ENCODE results near the gene VOPP1. TPM values are rescaled to one million over a fixed set of nuclear protein-coding genes. Genes with fewer than 3 reads are reported as not detected.

Gene VOPP1
- total and polyA plus RNA-seq, 9 of the 15 experiments (the other 6 are each of a cell fraction or from before 2014, with no cell fraction given) = 8.2 to 45.8 (median 31.2) TPM

DNA sequence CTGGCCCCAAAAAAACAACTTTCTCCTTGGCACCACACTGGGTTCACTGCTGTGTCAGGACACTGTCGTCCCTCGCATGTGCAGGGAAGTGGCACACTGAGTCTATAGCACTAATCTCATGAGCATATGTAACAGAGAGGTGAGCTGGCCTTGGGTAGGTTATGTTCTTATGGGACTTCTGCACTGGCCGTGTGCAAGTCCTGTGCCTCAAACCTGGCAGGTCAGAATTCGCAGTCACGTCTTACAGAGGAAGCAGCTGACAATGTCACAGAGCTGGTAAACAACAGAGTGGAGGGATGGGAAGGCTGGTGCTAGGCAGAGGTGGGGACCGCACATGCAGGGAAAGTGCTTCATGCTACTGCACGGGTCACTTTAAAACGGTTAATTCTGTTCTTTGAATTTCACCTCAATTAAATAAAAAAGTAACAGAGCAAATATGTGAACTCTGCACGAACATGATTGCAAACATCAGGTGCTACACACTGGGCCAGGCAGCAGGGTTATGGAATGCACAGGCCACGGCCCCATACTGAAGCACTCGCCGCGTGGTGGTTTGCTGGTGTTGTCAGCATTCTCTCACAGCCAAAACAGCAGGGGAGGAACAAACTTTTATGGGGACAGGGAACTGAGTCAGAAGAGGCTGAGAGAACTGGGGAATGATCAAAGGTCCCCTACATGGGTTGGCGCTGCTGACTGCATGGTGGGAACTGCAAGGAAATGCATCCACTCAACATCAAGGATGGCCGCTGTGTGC, 54.2 kb downstream of the VOPP1 start:
- Histone ChIP-seq H3K36me3 (ENCODE audit: control insufficient read depth, insufficient read depth, low read length) (peaks cover 29% of the 10 kb centered on the region; the same call in 2 of the 3 replicates), H3K79me2 (ENCODE audit: control insufficient read depth, insufficient read depth, low read length) (no peaks in the 10 kb centered on the region), H3K4me3 (no peak overlapping the region), H2AFZ (ENCODE audit: low read depth, low read length) (no peak overlapping the region), H4K20me1 (replicated peaks; ENCODE audit: control insufficient read depth, insufficient read depth, low read length) (no peaks in the 10 kb centered on the region), H3K4me1 (replicated peaks in 1 of 2; ENCODE audit: control insufficient read depth in 2 of 2, insufficient read depth in 2 of 2, low read length in 2 of 2) (0 out of 5 replicates have a peak, but pooled peaks cover 0 to 5% of the 10 kb centered on the region in 2 experiments), H3K9me1 (ENCODE audit: control insufficient read depth, insufficient read depth, low read length) (peaks cover 2% of the 10 kb centered on the region), H3K27me3 (ENCODE audit: control insufficient read depth in 2 of 2, insufficient read depth in 2 of 2, low read length in 2 of 2) (no peaks in the 10 kb centered on the region), H3K4me2 (ENCODE audit: insufficient read depth, low read length) (no peak overlapping the region), H3K9ac (ENCODE audit: insufficient read depth in 1 of 2, low read depth in 2 of 2, low read length in 2 of 2) (no peak overlapping the region), H3K9me3 (replicated peaks; ENCODE audit: control insufficient read depth, insufficient read depth, low read depth, low read length) (no peaks in the 10 kb centered on the region), H3K27ac (ENCODE audit: extremely low read depth, low read depth, low read length) (no peak overlapping the region)
- ATAC-seq = no peak
- intact Hi-C loops (cut with micrococcal nuclease) (no loop called here), in situ Hi-C loops (cut with MboI) (no loop called here)
- 96% methylated on average over 15 of the region's 15 CpGs for WGBS (ENCODE audit: insufficient coverage, low coverage, missing lambda C conversion rate)
- BruUV-seq (replicated peaks) = no TSS peak
- DNase-seq (ENCODE audit: extremely low read depth in 1 of 4, low spot score in 3 of 4) = no peak
- CTCF ChIA-PET (ENCODE audit: low intra/inter-chr PET ratio) = no interaction called here
- FAIRE-seq = no peak
- POLR2A ChIA-PET = no interaction called here
- TF ChIP-seq, protein P1, sequence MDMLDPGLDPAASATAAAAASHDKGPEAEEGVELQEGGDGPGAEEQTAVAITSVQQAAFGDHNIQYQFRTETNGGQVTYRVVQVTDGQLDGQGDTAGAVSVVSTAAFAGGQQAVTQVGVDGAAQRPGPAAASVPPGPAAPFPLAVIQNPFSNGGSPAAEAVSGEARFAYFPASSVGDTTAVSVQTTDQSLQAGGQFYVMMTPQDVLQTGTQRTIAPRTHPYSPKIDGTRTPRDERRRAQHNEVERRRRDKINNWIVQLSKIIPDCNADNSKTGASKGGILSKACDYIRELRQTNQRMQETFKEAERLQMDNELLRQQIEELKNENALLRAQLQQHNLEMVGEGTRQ (CRISPR knock-in tag; IDR thresholded peaks at IDR 0.05) = no peak
- TF ChIP-seq TEAD2 (tag; IDR thresholded peaks at IDR 0.05) (no peak), RNF2 (IDR thresholded peaks at IDR 0.05) (no peak), ZNF324 (CRISPR knock-in tag; IDR thresholded peaks at IDR 0.05) (no peak), SAFB2 (IDR thresholded peaks at IDR 0.05; ENCODE audit: borderline replicate concordance, low read depth, low read length, severe bottlenecking) (no peak), THAP7 (CRISPR knock-in tag; IDR thresholded peaks at IDR 0.05) (no peak), ZNF696 (CRISPR knock-in tag; conservative IDR thresholded peaks at IDR 0.05) (no peak), NFYB (IDR thresholded peaks at IDR 0.05; ENCODE audit: extremely low read depth, insufficient read length) (no peak), PBX2 (CRISPR knock-in tag; IDR thresholded peaks at IDR 0.05; ENCODE audit: low read depth) (no peak), PBX2 (tag; conservative IDR thresholded peaks at IDR 0.05; ENCODE audit: low read depth) (no peak), ZNF766 (CRISPR knock-in tag; conservative IDR thresholded peaks at IDR 0.05) (no peak)
- TF ChIP-seq, protein P2, sequence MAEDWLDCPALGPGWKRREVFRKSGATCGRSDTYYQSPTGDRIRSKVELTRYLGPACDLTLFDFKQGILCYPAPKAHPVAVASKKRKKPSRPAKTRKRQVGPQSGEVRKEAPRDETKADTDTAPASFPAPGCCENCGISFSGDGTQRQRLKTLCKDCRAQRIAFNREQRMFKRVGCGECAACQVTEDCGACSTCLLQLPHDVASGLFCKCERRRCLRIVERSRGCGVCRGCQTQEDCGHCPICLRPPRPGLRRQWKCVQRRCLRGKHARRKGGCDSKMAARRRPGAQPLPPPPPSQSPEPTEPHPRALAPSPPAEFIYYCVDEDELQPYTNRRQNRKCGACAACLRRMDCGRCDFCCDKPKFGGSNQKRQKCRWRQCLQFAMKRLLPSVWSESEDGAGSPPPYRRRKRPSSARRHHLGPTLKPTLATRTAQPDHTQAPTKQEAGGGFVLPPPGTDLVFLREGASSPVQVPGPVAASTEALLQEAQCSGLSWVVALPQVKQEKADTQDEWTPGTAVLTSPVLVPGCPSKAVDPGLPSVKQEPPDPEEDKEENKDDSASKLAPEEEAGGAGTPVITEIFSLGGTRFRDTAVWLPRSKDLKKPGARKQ (CRISPR knock-in tag; IDR thresholded peaks at IDR 0.05) = no peak
- TF ChIP-seq, protein P3, sequence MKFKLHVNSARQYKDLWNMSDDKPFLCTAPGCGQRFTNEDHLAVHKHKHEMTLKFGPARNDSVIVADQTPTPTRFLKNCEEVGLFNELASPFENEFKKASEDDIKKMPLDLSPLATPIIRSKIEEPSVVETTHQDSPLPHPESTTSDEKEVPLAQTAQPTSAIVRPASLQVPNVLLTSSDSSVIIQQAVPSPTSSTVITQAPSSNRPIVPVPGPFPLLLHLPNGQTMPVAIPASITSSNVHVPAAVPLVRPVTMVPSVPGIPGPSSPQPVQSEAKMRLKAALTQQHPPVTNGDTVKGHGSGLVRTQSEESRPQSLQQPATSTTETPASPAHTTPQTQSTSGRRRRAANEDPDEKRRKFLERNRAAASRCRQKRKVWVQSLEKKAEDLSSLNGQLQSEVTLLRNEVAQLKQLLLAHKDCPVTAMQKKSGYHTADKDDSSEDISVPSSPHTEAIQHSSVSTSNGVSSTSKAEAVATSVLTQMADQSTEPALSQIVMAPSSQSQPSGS (CRISPR knock-in tag; IDR thresholded peaks at IDR 0.05) = no peak
